GM21717 (cell line): ENCODE data around the gene PITHD1.
"Not testable (repeated sequence)": the region's sequence is repeated elsewhere in the genome, so short reads cannot be mapped to it uniquely, and the experiment has no call there.

ENCODE experiments used
- ATAC-seq: cut with Tn5 transposase; IDR thresholded peaks from one replicate; pipeline ENCODE4 v1.9.1; 2021; ENCODE audit warnings: mild to moderate bottlenecking, moderate library complexity; ENCODE audit not compliant: unreplicated experiment

PITHD1 gene, protein sequence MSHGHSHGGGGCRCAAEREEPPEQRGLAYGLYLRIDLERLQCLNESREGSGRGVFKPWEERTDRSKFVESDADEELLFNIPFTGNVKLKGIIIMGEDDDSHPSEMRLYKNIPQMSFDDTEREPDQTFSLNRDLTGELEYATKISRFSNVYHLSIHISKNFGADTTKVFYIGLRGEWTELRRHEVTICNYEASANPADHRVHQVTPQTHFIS

DNA sequence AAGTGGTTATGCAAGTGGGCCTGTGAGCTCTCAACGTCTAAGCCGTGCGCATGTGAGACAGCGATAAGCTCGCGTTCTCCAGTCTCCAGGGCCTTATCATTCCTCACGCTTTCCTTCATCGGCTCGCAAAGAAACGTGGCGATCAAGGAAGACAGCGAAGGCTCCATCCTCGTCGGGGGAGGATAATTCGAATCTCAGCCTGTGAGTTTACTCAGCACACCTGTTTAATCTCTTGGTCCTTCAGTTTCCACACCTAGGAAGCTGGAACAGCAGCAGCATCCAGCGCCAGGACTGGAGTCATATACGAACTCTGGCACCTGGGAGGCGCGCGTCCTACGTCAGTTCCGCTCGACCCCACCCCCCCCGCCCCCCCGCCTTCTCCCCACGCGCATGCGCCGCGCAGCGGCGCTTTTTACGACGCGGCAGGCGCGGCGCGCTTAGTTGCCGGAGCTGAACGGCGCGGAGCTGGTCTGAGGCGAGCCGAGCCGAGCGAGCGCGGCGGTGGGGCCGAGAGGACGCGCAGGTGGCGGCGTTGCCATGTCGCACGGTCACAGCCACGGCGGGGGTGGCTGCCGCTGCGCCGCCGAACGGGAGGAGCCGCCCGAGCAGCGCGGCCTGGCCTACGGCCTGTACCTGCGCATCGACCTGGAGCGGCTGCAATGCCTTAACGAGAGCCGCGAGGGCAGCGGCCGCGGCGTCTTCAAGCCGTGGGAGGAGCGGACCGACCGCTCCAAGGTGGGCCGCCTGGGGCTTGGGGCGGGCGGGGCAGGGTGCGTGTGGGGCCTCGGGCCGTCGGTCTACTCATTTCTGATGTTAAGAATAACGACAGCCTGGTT, at the start of gene PITHD1:
Gene PITHD1, plus strand, starts transcription at position 440 of the 836 bp plus-strand sequence. Its CDS starts 98 bp downstream, at position 538.
- ATAC-seq: peak; percentile 66

DNA sequence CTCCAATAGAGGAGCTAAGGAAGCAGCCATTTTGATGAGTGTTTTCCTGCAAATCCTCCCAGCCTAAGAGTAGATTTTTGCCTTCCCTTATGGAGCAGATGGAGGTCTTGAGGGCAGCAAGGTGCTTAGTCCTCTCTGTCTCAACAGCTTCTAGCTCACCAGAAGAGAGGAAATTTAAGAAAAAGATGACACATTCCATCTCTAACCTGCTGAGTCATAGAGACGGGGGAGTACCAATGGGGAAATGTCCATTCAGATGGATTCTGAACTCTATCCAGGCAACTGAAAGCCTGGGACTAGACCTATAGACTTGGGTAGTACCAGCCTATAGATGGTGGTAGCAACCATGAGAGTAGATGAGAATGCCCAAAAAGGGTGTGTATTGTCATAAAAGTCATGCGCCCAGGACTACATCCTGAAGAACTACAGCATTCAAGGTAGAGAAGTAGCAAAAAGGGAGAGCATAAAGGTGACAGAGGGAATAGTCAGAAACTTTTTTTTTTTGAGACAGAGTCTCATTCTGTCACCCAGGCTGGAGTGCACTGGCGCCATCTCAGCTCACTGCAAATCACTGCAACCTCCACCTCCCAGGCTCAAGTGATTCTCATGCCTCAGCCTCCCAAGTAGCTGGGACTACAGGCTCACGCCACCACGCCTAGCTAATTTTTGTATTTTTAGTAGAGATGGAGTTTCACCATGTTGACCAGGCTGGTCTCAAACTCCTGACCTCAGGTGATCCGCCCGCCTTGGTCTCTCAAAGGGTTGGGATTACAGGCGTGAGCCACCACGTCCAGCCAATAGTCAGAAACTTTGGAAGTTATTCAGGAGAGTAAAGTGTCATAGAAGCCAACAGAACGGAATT, 45.6 kb upstream of the PITHD1 start:
- ATAC-seq: no peak

DNA sequence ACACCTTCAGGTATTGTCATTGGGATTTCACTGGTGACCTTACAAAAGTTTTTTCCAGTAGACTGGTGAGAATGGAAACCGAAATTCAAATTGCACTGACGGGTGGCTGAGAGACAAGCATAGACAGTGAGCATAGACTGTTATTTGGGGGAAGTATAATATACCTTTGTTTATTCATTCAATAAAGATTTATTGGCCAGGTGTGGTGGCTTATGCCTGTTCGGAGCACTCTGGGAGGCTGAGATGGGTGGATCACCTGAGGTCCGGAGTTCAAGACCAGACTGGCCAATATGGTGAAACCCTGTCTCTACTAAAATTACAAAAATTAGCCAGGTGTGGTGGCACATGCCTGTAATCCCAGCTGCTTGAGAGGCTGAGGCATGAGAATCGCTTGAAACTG, 44.9 kb upstream of the PITHD1 start:
- ATAC-seq: not testable (repeated sequence)

DNA sequence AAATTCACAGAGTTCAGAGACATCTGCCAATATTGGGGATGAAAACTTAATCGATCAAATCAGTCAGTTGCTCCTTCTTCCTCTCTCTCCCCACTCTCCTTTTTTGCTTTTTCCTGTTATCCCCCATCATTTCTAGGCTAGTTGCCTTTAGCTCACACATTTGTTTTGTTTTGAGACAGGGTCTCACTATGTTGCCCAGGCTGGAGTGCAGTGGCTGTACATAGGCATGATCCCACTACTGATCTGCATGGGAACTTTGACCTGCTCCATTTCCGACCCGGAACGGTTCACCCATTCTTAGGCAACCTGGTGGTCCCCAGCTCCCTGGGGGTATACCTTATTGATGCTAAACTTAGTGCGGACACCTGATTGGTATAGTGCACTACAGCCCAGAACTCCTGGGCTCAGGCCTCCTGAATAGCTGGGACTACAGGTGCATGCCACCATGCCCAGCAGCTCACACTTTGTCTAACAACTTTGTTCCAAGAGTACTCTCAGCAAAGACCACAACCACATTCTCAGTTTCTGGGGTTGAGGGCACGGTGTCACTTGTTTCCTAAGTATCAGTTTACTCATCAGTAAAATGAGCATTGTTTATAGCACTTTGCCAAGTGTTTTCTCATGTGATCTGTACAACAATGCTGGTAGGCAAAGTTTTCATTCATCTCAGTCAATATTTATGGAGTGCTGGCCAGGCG, 41.6 kb upstream of the PITHD1 start:
- ATAC-seq: no peak

DNA sequence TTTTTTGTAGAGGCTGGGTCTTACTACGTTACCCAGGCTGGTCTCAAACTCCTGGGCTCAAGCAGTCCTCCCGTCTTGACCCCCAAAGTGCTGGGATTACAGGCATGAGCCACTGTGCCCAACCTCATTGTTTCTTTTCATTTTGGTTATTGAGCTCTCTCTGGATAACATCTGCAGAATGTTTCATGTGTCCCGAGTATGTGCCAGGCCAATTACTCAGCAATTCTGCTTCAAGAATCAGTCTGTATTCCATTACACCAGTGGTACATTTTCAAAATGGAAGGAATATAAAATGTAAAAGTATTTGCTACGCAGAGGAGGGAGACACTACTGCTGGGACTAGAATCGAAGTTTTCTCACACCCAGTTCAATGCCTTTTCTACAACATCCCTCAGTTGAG, 36.6 kb upstream of the PITHD1 start:
- no peak for ATAC-seq

DNA sequence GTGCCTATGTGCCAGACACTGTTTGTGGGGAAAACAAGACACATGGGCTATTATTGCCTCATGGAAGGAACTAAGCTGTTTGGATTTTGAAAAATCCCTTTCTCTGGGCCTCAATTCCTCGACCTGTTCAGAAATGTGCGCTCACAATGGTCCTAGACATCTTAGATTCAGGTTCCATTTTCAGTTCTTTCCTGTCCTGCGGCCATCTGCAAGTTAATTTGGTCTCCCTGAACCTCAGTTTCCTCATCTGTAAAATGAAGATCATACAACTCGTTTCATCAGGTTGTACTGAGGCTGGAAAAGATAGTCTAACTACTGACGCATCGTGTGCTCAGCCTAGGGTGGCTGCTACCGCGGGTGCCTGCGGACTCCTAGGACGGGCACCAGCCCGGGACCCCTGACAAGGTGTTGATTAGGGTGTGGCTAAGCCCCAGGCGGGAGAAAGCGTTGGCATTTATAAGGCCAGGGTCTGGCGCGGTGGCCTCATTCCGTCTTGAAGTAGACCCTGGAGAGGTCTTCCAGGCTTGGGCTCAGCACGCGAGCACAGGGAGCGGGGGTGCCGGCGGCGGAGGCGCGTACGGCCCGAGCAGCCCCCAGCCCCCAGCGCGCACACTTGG, 35.4 kb upstream of the PITHD1 start:
- peak; percentile 12 for ATAC-seq

DNA sequence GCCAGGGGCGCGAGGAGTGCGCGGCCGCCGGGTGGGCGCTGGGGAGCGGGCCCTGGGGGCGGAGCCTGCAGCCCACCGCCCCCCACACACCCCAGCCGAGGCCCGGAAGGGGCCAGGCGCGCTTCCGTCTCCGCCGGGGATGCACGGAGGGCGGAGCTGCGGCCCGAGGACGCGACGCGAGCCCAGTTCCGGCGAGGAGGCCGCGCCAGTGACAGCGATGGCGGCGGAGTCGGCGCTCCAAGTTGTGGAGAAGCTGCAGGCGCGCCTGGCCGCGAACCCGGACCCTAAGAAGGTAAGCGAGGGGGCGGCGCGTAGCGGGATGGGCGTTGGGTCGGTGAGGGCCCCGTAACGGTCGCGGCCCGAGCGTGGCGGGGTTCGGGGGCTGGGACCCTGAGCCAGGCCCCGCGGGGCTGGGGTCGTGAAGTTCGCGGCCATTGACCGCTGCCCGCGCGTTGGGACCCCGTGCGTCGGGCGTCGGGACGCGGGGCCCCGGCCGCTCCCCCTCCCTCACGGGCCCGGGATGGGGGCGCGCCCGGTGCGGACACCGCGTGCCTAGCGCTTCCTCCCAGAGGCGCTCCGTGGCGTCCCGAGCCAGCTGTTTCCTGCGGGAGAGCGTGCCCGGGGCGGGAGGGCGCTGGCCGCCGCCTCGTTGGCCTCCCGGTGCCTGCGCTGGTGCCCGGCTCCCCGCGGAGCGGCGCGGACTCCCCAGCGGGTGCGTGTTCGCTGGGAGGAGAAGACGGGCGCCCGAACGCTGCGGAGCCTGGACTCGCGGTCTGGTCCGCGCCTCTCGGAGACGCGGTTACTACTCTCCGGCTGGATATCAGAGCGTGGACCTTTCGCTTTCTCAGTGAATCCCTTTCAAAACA, 34.7 kb upstream of the PITHD1 start, which contains the start of gene ELOA:
Gene ELOA, plus strand, starts transcription at position 185 of the 866 bp plus-strand sequence. Its CDS starts 33 bp downstream, at position 218.
- peak; percentile 51 for ATAC-seq

DNA sequence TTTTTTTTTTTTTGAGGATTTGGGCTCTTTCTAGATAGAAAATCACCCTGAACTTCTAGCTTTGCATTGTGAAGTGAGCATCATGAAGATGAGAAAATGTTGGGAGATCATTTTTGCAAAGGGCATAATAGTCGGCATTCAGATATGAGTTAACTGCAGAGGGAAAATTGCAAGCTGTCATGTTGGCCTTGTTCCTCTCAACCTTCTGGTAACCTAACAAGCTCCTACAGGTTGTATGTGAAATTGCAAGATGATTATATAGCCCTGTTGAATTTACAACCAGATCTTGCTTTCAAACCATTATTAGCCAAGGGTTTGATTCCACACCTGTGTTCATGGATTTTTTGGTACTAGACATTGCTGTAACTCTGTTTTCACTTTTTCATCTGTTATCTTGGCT, 32.7 kb upstream of the PITHD1 start:
- ATAC-seq: no peak

DNA sequence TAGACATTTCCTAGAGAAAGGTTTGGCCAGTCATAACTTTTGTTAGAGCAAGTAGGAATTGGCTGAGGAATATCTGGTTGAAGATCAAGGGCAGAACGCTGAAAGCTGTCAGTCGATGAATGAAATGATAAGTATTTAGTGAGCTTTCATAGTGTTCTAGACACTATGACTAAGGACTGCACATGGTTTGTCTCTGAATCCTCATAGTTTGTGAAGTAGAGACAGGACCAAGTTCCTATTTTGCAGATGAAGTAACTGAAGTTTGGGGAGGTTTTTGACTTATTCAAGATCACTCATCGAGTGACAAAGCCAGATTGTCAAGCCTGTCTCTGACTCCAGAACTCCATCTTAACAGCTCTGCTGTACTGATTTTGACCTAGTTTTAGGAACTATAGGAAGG, 30.2 kb upstream of the PITHD1 start:
- ATAC-seq: no peak

DNA sequence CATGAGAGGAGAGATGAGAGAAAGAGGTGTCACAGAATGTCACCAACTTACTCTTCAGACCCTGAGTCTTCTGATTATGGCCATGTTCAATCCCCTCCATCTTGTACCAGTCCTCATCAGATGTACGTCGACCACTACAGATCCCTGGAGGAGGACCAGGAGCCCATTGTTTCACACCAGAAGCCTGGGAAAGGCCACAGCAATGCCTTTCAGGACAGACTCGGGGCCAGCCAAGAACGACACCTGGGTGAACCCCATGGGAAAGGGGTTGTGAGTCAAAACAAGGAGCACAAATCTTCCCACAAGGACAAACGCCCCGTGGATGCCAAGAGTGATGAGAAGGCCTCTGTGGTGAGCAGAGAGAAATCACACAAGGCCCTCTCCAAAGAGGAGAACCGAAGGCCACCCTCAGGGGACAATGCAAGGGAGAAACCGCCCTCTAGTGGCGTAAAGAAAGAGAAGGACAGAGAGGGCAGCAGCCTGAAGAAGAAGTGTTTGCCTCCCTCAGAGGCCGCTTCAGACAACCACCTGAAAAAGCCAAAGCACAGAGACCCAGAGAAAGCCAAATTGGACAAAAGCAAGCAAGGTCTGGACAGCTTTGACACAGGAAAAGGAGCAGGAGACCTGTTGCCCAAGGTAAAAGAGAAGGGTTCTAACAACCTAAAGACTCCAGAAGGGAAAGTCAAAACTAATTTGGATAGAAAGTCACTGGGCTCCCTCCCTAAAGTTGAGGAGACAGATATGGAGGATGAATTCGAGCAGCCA, 27.0 kb upstream of the PITHD1 start:
- ATAC-seq: no peak

DNA sequence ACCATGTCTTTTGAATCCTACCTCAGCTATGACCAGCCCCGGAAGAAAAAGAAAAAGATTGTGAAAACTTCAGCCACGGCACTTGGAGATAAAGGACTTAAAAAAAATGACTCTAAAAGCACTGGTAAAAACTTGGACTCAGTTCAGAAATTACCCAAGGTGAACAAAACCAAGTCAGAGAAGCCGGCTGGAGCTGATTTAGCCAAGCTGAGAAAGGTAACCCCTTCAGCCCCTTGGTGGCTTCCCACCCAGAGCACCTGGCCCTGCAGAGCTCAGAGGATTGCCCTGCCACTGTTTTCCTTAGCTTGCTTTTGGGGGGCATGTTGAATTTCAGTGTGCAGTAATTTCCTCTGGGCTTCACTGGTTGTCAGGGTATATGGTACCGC, 26.4 kb upstream of the PITHD1 start:
- ATAC-seq: no peak

DNA sequence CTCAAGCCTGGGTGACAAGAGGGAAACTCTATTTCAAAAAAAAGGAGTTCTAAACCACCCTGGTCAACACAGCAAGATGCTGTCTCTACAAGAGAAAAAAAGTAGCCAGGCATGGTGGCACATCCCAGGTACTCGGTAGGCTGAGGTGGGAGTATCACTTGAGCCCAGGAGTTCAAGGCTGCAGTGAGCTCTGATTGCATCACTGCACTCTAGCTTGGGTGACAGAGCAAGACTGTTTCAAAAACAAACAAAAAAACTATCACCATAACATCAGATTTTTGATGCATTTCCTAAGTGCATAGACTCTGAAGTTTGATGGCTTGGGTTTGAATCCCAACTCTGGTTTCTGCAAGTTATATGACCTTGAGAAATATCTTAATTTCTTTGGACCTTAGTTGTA, 25.3 kb upstream of the PITHD1 start:
- no peak for ATAC-seq

DNA sequence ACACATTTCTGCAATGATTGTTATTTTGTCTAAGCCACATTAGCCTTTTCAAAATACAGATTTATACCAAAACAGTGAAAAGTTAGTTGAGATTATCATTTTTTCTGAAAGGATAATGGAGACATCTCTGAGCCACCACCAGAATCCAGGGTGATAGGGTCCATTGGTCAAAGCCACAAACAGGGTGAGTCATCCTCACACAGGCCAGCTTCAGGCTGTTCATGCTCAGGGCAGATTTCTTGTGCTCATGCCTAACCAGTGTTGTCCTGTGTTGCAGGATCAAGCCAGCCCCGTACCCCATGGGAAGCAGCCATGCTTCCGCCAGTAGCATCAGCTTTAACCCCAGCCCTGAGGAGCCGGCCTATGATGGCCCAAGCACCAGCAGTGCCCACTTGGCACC, 21.5 kb upstream of the PITHD1 start:
- no peak for ATAC-seq

DNA sequence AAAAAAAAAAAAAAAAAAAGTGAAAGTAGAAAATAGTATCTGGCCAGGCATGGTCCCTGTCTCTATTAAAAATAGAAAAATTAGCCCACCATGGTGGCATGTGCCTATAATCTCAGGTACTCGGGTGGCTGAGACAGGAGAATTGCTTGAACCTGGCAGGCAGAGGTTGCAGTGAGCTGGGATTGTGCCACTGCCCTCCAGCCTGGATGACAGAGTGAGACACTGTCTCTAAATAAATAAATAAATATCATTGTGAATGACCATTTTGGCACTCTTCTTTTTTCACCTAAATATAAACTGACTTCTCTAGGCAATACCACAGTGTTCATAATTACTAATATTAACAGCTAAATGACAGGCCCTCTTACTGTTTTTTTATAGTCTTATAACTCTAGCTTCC, 20.4 kb upstream of the PITHD1 start:
- ATAC-seq: no peak

DNA sequence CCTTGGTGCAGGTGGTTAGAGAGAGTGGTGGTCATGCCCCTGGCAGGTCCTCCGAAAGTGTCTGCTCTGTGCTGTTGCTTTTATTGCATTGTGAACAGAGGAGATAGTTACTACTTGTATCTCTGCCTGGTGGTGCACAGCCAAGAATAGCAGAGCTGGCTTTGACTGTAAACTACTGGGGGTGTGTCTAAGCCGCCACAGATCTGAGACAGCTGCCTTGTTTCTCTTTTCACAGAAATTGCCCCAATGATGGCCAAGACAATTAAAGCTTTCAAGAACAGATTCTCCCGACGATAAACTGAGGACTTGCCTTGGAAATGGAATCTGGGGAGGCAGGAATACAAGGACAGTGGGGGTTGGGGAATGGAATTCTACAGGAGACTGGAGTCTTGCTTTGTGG, 18.9 kb upstream of the PITHD1 start:
- no peak for ATAC-seq

DNA sequence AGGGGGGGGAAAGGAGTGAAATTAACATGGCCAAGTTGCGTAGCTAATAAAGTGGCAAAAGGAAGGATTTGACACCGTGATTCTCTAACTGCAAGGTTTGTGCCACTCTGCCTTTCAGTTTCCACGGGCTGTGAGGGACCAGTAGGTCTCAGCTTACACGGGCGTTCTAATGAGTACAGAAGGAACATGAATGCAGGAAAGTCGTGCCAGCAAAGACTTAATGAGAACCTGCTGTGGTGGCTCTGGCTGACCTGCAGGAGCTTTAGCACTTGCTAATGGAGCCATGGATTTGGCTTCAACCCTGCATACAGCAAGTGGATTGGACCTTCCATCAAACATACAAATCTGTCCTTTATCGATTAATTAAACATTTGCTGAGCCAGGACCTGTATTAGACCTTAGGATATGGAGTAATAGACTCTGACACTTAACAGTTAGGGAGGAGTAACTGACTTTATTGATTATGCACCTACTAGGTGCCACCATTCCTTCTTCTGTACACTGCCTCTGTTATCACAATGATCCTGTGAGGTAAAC, 15.1 kb upstream of the PITHD1 start:
- no peak for ATAC-seq

DNA sequence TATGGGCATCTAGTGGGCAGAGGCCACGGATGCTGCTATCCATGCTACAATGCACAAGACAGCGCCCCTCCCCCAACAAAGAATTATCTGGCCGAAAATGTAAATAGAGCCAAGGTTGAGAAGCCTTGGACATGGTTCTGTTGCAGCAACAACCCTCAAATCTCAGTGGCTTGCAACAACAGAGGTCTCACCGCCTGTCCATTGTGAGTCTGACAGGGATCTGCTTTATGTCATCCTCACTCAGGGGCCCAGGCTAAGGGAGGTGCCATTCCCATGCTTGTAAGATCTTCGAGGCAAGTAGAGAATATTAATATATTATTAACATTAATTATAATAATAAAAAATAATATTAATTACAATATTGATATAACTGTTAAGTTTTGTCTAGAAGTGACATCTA, 9.5 kb upstream of the PITHD1 start:
- ATAC-seq: no peak

DNA sequence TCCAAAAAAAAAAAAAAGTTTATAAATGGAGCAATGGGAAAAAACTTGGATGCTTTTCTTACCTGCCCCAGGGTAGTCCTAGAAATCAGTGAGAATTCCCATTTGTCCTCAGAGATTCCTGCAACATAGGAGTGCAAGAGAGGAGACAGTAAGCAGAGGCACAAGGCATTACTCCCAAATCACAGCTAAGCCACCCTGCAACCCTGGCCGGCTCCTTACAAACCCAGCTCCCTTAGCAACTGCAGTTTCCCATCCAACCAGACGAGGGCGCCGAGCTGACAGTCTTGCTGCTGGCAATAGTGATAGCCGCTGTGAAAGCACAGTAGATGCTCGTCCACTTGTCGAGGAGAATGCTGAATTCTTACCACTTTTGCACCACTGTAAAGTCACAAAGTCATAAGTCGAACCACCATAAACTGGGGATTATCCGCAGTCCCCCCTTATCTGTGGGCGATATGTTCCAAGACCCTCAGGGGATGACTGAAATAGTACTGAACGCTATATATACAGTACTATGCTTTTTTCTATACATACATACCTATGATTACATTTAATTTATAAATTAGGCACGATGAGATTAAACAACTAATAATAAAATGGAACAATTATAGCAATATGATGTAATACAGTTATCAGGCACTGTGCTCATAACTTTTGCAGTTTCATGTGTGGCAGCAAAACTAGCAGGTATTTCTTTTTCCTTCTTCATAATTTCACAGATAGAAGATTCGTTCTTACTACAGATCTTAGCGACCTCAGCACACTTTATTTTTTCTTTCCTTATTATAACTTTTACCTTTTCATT, 6.0 kb upstream of the PITHD1 start:
- no peak for ATAC-seq
